Suppressor macrophage (primary cell): ENCODE measurements around the gene CD5L.
A peak's percentile ranks its signal among the peaks of the same experiment; 100 is the strongest.

Source experiments
- DNase-seq, 4 experiments: peaks; one replicate each; pipeline ENCODE4 v3.0.0-alpha.2; 2020 to 2022

The CD5L gene

DNA sequence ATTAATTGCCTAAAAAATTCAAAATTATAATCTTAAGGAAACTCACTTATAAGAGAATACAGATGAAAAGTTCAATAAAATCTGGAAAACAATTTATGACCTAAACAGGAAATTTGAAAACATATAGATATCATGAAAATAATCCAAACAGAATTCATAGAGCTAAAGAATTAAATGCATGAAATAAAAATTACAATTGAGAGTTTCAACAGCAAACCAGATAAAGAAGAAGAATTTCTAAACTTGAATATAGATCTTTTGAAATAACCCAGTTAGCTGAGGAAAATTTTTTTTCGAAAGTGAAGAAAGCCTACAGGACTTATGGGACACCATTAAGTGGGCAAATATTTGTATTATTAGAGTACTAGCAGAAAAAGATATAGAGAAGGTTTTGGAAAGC lies 28.3 kb downstream of the CD5L start:
- DNase-seq = no peak

DNA sequence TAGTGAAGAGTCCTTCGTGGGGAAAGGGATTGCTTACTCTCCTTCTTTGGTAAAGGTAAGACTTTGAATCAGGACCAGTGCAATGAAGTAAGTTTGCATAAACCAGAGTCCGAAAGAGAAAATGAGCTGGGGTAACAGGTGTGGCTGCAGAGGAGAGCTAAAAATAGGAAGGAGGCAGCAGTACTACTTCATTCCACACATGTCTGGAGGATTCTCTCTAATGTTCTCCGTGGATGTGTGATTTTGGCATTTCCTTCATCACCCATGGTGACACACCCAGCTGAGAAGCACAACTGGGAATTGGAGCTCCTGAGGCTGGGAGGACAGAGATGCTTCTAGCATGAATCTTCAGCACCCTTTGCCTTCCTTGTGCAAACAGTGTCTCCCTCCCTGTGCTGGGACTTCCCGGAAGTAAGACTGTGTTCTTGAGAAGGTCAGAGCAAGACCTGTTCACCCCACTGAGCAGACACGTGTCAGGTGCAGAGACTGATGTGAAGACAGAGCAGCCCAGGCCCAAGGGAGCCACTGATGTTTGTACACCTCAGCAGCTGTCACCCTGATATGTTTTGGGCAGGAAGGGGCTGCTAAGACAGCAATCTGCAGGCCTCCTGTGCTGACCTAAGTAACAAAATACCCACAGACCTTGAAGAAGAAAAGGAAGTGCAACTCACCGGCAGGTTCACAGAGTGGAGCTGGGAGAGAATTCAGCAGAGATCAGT lies 35.0 kb downstream of the CD5L start:
- no peak for DNase-seq

DNA sequence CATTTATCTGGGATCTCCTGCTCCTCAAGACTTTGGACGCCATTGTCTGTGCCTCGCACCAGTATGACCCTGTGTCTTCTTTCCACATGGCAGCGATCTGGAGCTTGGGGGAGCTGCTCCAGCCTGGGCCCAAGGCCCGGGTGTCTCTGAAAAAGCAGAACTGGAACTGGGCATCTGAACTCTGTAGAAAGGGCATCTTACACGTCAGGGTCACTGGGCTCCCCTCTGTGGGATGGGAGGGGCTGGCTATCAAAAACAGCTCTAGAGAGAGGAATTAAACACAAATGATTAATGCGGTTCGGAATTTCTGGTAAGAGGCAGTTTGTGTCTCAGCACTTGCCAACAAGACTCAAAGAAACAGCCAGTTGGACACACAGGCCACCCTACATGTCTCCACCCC lies 37.8 kb downstream of the CD5L start:
- peak; percentile 64 to 75 (median 69) for DNase-seq

DNA sequence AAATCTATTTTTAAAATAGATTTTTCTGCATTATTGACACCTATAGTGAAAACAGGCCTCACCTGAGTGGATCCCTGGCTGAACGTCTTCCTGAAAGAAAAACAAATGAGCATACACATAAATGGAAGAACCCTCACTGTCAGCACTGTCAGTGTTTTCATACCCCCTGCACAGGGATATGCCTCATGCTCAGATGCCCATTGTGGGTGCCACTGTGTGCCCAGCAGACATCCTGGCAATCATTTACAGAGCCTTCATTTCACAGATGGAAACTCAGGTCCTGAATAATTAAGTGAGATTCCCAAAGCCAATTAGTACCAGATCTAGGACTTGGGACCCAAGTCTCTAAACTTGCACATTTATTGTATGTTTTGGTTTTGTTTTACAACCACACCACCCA lies 41.6 kb downstream of the CD5L start:
- no peak for DNase-seq

DNA sequence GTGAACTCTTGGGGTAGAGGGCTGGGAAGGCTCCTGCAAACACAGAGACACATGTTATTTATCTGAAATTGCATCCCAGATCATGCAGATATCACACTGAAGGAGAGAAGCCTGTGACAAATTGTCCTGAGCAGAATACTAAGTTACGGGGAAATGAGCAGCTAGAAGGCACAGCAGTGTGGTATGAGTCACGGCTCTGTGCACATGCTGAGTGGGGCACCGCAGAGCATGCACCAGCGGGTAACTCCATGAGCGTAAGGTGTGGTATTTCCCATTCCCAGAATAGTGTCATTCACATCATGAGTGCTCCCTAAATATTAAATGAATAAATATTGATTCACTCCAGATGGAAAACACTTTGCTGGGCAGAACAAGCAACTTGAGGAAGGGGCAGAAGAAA lies 43.4 kb downstream of the CD5L start:
- no peak for DNase-seq

DNA sequence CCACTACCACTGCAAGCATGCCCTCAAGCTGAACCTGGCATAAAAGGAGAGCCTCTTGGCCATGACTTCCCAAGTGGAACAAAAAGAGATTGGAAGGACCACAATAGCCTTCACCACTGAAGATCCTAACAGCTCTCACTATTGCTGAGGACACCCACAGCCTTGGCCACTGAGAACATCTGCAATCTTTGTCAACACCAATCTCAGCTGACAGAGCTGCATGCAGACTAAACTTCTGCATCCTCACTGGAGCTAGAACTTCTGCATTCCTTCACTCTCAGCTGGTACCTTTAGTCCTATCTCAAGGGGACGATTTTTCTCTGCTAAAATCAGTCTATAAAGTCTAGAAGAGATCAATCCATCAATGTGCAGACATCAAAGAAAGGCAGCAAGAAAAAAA lies 56.4 kb downstream of the CD5L start:
- DNase-seq = peak; percentile 38 to 66 (median 54)

DNA sequence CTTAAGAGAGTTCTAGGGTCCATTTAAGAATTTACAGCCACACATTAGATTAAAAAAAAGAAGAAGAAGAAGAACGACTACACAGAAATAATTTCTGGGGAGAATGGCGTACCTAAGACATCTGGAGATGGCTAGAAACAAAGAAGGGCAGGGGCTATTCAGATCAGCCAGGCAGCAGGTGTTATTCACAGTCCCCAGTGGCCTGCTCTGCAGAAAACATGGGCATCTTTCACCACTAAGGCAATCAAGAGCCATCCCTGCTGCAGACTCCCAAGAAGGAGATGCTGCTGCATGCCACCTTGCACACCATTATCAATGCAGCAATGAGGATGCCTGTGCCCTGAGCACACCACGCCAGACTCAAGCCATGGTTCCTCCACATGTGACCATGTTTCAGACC lies 56.8 kb downstream of the CD5L start:
- DNase-seq = no peak

DNA sequence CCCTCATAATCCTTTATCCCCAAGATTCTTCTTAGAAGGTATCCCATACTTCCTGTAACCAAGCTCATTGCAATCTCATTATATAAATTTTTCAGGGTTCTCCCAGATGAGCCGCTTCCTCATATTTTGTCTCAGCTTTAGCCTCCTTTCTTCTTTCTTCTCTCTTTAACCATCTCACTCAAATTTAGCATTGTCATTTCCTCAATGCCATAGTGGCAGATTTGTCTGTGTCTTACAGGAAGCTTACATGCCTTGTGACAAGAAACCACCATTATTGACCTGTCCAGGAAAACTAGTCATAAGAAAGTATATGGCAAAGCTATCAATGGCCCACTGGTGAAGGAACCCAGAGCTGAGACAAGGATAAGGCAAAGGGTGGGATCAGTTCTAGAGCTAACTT lies 58.7 kb downstream of the CD5L start:
- DNase-seq = peak; percentile 22 to 69 (median 43)

DNA sequence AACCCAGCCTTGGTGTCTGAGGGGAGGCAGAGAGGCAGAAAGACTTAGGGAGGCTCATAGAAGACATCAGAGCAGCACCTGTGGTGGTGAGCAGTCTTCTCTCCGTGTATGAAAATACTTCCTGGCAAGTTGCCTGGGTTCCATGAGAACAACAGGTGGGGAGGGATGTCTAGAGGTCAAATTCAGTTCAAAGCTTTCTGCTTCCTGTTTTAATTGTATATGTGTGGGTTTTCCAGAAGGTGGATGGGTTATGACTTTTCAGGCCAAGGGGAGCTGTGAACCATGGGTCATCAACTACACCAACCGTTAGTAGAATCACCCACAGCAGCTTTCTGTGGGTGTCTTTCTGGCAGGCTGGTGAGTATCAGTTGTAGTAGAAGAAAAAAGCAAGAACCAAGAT lies 60.6 kb downstream of the CD5L start:
- DNase-seq = no peak
